ENCODE measurements around the gene FBXO27.

- TF ChIP-seq CTCF (conservative IDR thresholded peaks at IDR 0.05) (no peak), EZH2 (IDR thresholded peaks at IDR 0.05; ENCODE audit: low read depth) (no peak)
Observed at GRCh38 chr19:39046037-39046821, 13.9 kb upstream of the FBXO27 start.

Data from PC-9 (cell line).